HG03354 (cell line): ENCODE results near the gene PCSK6.

ENCODE experiments used
- ATAC-seq: cut with Tn5 transposase; IDR thresholded peaks from one replicate; pipeline ENCODE4 v1.9.1; 2021; ENCODE audit warnings: mild to moderate bottlenecking; ENCODE audit not compliant: unreplicated experiment, poor library complexity, severe bottlenecking

PCSK6 gene

DNA sequence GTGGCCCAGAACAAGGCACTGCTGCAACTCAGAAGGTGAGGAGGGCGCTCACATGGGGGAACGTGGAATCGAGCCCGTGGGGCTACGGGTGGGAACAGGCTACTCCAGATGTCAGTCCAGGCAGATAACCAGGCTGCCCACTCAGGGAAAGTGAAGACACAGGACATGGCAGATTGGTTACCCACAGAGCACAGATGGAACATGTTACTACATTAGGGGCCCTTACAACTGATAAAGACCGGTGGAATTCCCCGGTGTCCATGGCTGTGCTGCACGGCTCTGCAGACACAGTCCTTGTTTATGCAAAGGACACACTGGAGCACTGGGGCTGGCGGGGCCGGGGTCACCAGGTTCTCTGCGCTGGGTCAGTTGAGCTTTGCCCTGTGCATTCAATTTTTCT lies 36.9 kb downstream of the PCSK6 start:
- ATAC-seq, result no peak

DNA sequence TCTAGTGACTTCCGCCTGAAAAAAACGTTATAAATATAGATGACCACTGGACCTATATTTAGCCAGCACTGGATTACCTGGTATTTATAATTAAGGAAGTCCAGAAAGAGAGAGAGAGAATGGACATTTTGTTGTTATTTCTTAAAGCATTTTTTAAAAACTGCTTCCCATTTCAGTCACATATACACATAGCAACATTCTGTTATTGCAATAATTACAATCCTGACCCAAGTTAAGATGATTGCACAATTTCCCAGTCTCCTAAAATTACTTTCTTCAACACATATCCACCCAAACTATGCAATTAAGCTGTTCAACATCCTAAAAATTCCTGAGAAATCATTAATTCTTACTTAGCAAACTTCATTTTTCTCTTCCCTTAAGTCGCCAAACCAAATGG lies 37.7 kb downstream of the PCSK6 start:
- ATAC-seq, result no peak

DNA sequence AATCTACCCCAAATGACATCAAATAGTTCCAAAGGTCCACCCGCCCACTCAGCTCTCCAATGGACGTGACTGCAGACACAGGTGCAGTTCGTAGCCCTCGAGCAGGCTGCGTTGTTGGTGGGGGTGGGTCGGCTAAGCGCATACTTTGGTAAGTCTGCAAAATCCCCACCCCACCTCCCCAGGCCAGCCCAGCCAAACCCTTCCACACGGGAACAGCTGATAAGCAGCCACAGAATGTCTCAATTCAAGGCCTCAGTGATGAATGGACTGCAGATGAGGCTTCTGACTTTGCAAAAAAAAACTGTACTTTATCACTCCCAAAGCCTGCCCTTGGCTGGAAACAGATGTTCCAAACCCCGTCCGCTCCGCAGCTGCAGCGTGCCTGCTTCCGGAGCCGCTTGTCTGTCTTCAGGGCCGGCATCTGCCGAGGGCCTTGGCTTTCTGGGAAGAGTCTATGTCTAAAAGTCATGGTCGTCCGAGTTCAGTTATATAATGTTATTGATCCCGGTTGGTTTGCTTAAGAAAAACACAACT lies 38.2 kb downstream of the PCSK6 start:
- ATAC-seq, result no peak

- ATAC-seq, result no peak
Measured at GRCh38 chr15:101450403-101451265, 38.9 kb downstream of the PCSK6 start.

DNA sequence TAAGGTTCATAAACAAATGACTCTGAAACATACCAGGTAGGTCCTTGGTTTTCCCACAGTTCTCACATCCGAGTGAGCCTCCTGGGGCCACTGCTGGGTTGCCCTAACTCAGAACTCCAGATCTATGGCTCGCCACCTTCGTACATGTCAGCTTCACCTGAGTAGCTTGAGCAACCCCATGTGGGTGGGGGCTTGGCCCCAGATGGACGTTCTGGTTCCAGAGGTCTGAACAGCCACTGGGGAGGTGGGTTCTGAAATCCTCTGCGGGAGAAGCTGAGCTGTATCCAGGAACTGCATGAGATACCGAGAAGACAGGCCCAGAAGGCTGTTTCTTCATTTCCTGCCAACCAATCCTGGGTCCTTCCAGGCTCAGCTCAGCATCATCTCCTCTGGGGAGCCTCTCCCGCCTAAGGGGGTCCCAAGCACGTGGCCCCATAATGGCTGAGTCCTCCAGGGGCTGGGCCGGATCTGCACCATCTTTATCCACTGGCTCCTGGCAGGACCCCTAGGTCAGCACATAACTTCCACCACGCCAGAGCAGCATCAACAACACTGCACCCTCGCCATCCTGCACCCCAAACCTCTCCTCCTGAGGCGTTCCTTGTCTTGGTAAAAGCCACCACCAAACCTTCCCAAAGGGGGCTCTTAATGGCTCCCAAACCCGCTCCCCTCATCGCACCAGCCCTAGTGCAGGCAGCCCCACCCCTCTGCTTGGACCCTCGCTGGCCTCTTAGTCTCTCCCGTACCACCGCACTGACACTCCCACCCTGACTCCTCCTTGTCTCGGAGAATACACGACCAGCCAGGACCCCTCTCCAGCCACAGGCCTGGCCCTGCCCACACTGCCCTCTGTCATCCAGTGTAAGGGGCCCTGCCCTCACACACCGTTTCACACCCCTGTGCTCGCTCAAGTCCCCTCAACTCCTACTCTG lies 39.8 kb downstream of the PCSK6 start:
- no peak for ATAC-seq

GRCh38 chr15:101448336-101448735 lies 41.2 kb downstream of the PCSK6 start:
- no peak for ATAC-seq

- ATAC-seq, result no peak
Measured at GRCh38 chr15:101447561-101448071, 41.9 kb downstream of the PCSK6 start.

DNA sequence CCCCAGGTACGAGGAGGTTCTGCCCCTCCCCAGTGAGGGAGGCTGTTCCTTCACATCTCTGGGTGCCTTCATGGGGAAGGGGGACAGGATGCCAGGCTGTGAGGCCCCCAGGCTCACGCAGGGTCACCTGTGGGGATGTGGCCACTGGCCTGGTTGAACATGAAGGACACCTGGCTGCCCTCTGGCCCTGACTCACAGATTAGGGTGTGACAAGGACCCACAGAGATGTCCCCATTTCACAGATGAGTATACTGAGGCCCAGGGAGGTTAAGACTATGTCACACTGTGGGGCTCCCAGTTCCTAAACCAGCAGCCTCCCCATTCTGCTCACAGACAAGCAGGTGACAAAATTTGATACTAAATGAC lies 42.4 kb downstream of the PCSK6 start:
- no peak for ATAC-seq

DNA sequence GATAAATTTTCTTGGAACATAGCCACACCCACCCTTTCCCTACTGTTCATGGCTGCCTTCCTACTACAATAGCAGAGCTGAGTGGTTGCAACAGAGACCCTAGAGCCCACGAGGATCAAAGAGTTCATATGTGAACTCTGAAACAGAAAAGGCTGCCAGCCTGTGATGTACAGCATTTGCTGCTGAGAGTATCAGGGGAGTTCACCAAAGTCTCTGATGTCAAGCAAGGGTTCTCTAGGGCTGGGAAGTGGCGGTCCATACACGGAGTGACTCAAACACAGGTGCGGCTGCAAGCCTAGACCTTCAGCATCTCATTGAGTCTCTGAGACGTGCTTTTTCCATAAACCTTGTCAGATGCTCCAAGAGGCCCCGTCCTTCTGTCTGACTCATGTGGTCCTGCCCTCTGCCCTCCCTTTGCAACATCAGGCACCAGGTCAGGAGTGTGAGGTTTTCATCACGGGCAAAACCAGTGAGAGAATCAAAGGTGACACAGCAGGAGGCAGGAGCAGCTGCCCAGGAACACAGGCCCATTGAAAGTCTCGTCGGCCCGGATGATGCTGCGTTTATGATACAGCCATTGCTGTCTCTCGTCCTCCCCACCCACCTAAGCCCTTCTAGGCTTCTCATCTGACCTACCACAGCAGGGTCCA lies 42.9 kb downstream of the PCSK6 start:
- ATAC-seq, result no peak

GRCh38 chr15:101445562-101446517 lies 43.7 kb downstream of the PCSK6 start:
- ATAC-seq, result no peak

- no peak for ATAC-seq
Measured at GRCh38 chr15:101444807-101445508, 44.5 kb downstream of the PCSK6 start.

DNA sequence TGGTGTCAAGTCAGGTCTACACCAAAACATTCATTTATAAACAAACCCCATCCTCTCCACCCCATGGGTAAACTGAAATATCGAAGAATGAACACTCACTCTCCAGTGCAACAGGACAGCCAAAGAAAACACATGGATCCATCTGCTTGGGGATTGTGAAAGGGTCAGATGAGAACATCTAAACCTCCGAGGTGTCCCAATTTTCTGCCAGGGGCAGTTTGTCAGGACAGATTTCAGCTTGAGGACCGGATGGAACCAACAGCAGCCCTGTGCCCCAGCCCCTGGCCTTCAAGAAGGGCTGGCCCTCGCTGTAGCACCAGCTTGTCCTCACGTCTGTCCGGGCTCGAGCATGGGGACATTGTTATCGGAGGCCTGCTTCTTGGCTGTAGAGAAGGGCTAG lies 45.5 kb downstream of the PCSK6 start:
- no peak for ATAC-seq

- no peak for ATAC-seq
Measured at GRCh38 chr15:101442272-101442671, 47.2 kb downstream of the PCSK6 start.

DNA sequence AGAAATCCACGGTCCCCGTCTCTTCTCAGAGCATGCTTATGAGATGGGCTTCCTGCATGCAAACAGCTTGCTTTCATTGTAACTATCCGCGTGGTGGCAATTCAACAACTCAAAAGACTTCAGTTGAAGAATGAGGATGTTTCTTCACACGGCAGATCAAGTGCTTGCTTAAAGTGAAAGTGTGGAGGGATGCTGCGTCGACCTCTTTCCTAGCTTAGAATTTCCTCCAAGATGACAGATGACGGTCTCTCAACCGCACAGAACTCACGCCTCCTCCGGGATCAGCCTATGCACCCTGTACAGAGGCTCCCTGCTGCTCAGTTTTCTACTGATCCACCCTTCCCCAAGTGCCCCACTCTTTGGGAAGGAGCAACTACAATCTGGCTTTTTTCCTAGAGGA lies 47.8 kb downstream of the PCSK6 start:
- no peak for ATAC-seq

GRCh38 chr15:101440846-101441590 lies 48.5 kb downstream of the PCSK6 start:
- no peak for ATAC-seq

- ATAC-seq, result no peak
Measured at GRCh38 chr15:101439920-101440319, 49.6 kb downstream of the PCSK6 start.

DNA sequence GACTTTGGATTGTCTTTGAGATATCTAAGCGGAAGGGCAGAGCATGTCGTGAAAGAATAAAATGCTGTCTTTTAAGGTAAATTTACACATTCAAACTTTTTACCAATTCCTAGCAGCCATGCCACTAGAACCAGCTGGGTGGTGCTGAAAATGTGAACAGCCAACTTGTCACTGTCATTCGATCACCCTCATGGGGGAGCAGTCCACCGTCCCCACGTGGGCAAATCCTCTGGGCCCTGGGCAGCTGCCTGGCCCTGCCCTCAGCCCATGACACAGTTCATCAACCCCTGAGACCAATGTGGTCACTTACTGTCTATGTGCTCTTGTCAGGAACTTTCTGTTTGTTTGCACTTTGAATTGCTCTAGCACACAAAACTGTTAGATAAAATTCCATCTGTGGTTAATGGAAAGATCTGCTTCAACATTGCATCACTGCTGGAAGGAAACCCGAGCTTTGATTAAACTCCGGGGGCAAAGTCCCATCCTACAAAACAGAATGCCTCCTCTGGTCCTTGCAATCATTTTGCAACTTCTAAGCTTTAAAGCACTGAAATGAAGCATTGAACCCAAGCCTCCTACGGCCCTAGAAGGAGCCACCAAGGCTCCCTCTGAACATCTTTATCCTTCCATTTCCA lies 50.1 kb downstream of the PCSK6 start:
- ATAC-seq, result no peak
